HepG2 (cell line): ENCODE measurements around the gene STX2. TPM values are rescaled to one million over a fixed set of nuclear protein-coding genes. Genes with fewer than 3 reads are reported as not detected.

Source experiments
- ATAC-seq: fragments of 200-7000 bp; cut with Tn5 transposase; 3 replicates; pipeline ENCODE4 v1.9.1; 2020; ENCODE audit warnings: mild to moderate bottlenecking, moderate library complexity
- BruUV-seq: library from RNA; stranded (reverse); fragments of 400-500 nt; replicated peaks from 2 replicates; lab custom pipeline; 2021; lab: Mats Ljungman, UMichigan
- CTCF ChIA-PET: fragments of 300-600 bp; formaldehyde crosslinking; extraction: SDS; loops from one replicate; lab custom pipeline; 2021; ENCODE audit warnings: low total read pairs, inconsistent platforms, low intra/inter-chr PET ratio; lab: Yijun Ruan, JAX
- POLR2A ChIA-PET: fragments of 350-600 bp; sonication (Branson Sonifier 250); formaldehyde crosslinking; loops from one replicate; lab custom pipeline; 2020; ENCODE audit warnings: antibody characterized with exemption, inconsistent platforms; lab: Yijun Ruan, JAX
- DNase-seq: peaks from one replicate; pipeline ENCODE4 v3.0.0-alpha.2; 2015; ENCODE audit warnings: low spot score
- FAIRE-seq: peaks from 3 replicates; lab custom pipeline; 2011; peaks lifted over from hg19 to GRCh38; lab: Jason Lieb, UNC
- H2AFZ ChIP-seq: one replicate; pipeline ENCODE4 v1.6.1; 2011; ENCODE audit warnings: low read length, inconsistent platforms
- H3K27ac ChIP-seq: fragments of 300-600 bp; 3 replicates; pipeline ENCODE4 v1.8.0; 2011; ENCODE audit warnings: mixed run types, mild to moderate bottlenecking, mixed read lengths, low read length, inconsistent platforms; ENCODE audit not compliant: insufficient read depth; ENCODE audit errors: extremely low read length
- H3K27me3 ChIP-seq, 2 experiments: fragments of 200-600 bp in 1 of 2; 2 replicates in 1 of 2; 3 replicates in 1 of 2; pipeline versions ENCODE4 v1.6.0 to v1.8.0; 2011; ENCODE audit warnings: low read length in 2 of 2, mild to moderate bottlenecking in 2 of 2, moderate library complexity in 2 of 2, inconsistent platforms in 1 of 2; ENCODE audit not compliant: insufficient read depth in 2 of 2, control insufficient read depth in 1 of 2
- H3K36me3 ChIP-seq, 2 experiments: fragments of 200-600 bp in 1 of 2; replicated peaks in 1 of 2; 2 replicates in 1 of 2; 3 replicates in 1 of 2; pipeline versions ENCODE4 v1.5.1 to v1.8.0; 2011; ENCODE audit warnings: low read length in 2 of 2, inconsistent platforms in 1 of 2; ENCODE audit not compliant: insufficient read depth in 2 of 2, control insufficient read depth in 1 of 2
- H3K4me1 ChIP-seq: 2 replicates; pipeline ENCODE4 v1.5.1; 2012; ENCODE audit warnings: low read length, inconsistent platforms; ENCODE audit not compliant: insufficient read depth
- H3K4me2 ChIP-seq: 2 replicates; pipeline ENCODE4 v1.6.0; 2011; ENCODE audit warnings: low read depth, low read length, inconsistent platforms
- H3K4me3 ChIP-seq, 3 experiments: fragments of 200-600 bp in 1 of 3; sonication (generic), shearing (Covaris generic) in 1 of 3; replicated peaks in 1 of 3; 2 replicates each; pipeline ENCODE4 v1.5.1; 2011 to 2016; ENCODE audit warnings: low read length in 3 of 3, inconsistent platforms in 2 of 3, low read depth in 2 of 3, mild to moderate bottlenecking in 2 of 3, control low read depth in 1 of 3, mixed read lengths in 1 of 3; ENCODE audit not compliant: insufficient read depth in 1 of 3
- H3K79me2 ChIP-seq: one replicate; pipeline ENCODE4 v1.6.1; 2011; ENCODE audit warnings: low read length, inconsistent platforms; ENCODE audit not compliant: insufficient read depth
- H3K9ac ChIP-seq: 2 replicates; pipeline ENCODE4 v1.6.0; 2011; ENCODE audit warnings: mild to moderate bottlenecking, low read depth, low read length, inconsistent platforms; ENCODE audit not compliant: insufficient read depth
- H3K9me3 ChIP-seq: 2 replicates; pipeline ENCODE4 v1.5.1; 2012; ENCODE audit warnings: mild to moderate bottlenecking, low read length
- H4K20me1 ChIP-seq: 2 replicates; pipeline ENCODE4 v1.6.0; 2011; ENCODE audit warnings: inconsistent platforms, mild to moderate bottlenecking, low read length, moderate library complexity; ENCODE audit not compliant: insufficient read depth
- BRD4 ChIP-seq: sonication (generic); formaldehyde crosslinking; IDR thresholded peaks from 2 replicates; pipeline ENCODE4 v1.4.0; 2020; ENCODE audit warnings: missing genetic modification reagents
- E2F2 ChIP-seq: sonication (generic); formaldehyde crosslinking; IDR thresholded peaks from 2 replicates; pipeline ENCODE4 v1.4.0; 2020; ENCODE audit warnings: missing genetic modification reagents, borderline replicate concordance
- NPAS2 ChIP-seq: sonication (generic); formaldehyde crosslinking; IDR thresholded peaks from 2 replicates; pipeline ENCODE4 v1.8.0; 2022; ENCODE audit warnings: mild to moderate bottlenecking, missing genetic modification reagents, borderline replicate concordance
- TIGD3 ChIP-seq: sonication (generic); formaldehyde crosslinking; IDR thresholded peaks from 2 replicates; pipeline ENCODE4 v1.5.1; 2020; ENCODE audit warnings: mild to moderate bottlenecking, missing genetic modification reagents, borderline replicate concordance
- WIZ ChIP-seq: sonication (generic); formaldehyde crosslinking; IDR thresholded peaks from 2 replicates; pipeline ENCODE4 v1.5.1; 2020; ENCODE audit warnings: mild to moderate bottlenecking, missing genetic modification reagents
- ZBTB33 ChIP-seq: sonication (generic); formaldehyde crosslinking; IDR thresholded peaks from 2 replicates; pipeline ENCODE4 v1.4.0; 2020; ENCODE audit warnings: missing genetic modification reagents
- ZFP36L2 ChIP-seq: sonication (generic); formaldehyde crosslinking; IDR thresholded peaks from 2 replicates; pipeline ENCODE4 v1.4.0; 2020; ENCODE audit warnings: missing genetic modification reagents
- WGBS: methylation state at CpG from one replicate; pipeline ENCODE4 v1.1.6; 2017; ENCODE audit warnings: low lambda C conversion rate; 5-methylcytosine and 5-hydroxymethylcytosine counted together
- in situ Hi-C: cut with HindIII; loops from 2 replicates; pipeline ENCODE4 v1.10.0; 2017; ENCODE audit warnings: low pct_unique_long_range_greater_than_20kb; ENCODE audit not compliant: extremely low pct_ligation_motif_present
- intact Hi-C: fragments of 100-400 bp; cut with micrococcal nuclease; formaldehyde crosslinking; loops from one replicate; pipeline ENCODE4 v1.10.0; 2022; ENCODE audit not compliant: unreplicated experiment
- polyA plus RNA-seq, 8 experiments: library from polyadenylated mRNA; depleted of rRNA in 3 of 8; stranded (reverse) in 7 of 8; unstranded in 1 of 8; fragments of >200 nt; fragmentation: Illumina TruSeq in 4 of 8; extraction: Trizol in 4 of 8; gene quantifications; 2 replicates each; pipeline versions ENCODE4 v1.2.1 to v1.2.3, GENCODE V29; 2011 to 2016; ENCODE audit warnings: low read depth in 4 of 8, missing spikeins in 1 of 8, mixed read lengths in 1 of 8; ENCODE audit not compliant: insufficient read depth in 1 of 8
- total RNA-seq, 5 experiments: library from RNA; depleted of rRNA; stranded (reverse); fragments of >200 nt; fragmentation: Illumina TruSeq; extraction: Trizol; gene quantifications; 2 replicates each; pipeline ENCODE4 v1.2.3, GENCODE V29; 2016; ENCODE audit warnings: low read depth in 1 of 5
- TF ChIP-seq, protein P1 (sequence below): sonication (generic); formaldehyde crosslinking; IDR thresholded peaks from 2 replicates; pipeline ENCODE4 v1.5.1; 2020; ENCODE audit warnings: missing genetic modification reagents, mild to moderate bottlenecking, borderline replicate concordance
- TF ChIP-seq, protein P2 (sequence below): sonication (generic); formaldehyde crosslinking; IDR thresholded peaks from 2 replicates; pipeline ENCODE4 v1.5.0; 2020; ENCODE audit warnings: missing genetic modification reagents

STX2 gene
- total and polyA plus RNA-seq, 2 of the 13 experiments (the other 11 are each of a cell fraction or from before 2014, with no cell fraction given): 13.4 to 25.1 TPM

- H3K79me2 ChIP-seq: no peaks in the 10 kb centered on the region
- no peak overlapping the region for H3K4me2 ChIP-seq
- 95% methylated on average over 14 of the region's 14 CpGs for WGBS
- no peaks in the 10 kb centered on the region for H3K27me3 ChIP-seq
- no peaks in the 10 kb centered on the region for H3K9me3 ChIP-seq
- DNase-seq: no peak
- no peaks in the 10 kb centered on the region for H3K4me1 ChIP-seq
- in situ Hi-C loops: loop anchor here (5.0 kb wide), 1 partner anchor 53 kb away; no protein-coding TSS in a partner anchor
- no peak for FAIRE-seq
- POLR2A ChIA-PET: interaction anchor here (1.2 kb wide), 1 partner anchor 39 kb away, joined by 3 read pairs; no protein-coding TSS in a partner anchor
- H3K9ac ChIP-seq: no peak overlapping the region
- H3K36me3 ChIP-seq: peaks cover 9 to 34% of the 10 kb centered on the region in 2 experiments; a peak in 4 of 5 replicates
- intact Hi-C loops: loop anchor here (5.0 kb wide), 1 partner anchor 38 kb away; no protein-coding TSS in a partner anchor
- no peak for ATAC-seq
- no peak overlapping the region for H3K4me3 ChIP-seq
- CTCF ChIA-PET: no interaction called here
- H4K20me1 ChIP-seq: no peaks in the 10 kb centered on the region
- no TSS peak for BruUV-seq
- H2AFZ ChIP-seq: no peak overlapping the region
- no peak overlapping the region for H3K27ac ChIP-seq
- TF ChIP-seq E2F2 (CRISPR knock-in tag) (no peak), BRD4 (CRISPR knock-in tag) (no peak), WIZ (no peak), ZFP36L2 (no peak)
Observed at GRCh38 chr12:130815028-130815741, 23.9 kb downstream of the STX2 start.

DNA sequence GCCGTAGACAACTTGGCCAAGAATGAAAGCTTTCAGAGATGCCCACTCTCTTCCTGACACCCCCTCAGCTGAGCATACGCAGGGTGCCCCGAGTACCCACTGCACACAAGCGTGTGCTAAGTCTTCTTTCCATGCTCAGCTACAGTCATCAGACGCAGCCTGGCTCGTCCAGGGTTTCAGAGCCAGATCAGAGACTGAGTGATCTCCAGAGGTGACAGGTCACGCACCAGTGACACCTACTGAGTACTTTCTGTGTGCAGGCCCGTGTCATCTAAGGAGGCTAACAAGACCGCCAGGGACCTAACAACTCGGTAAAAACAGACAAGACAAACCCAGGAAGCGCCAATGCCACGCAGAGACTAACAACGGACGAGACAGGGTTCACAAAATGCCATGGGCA is 25.1 kb downstream of the STX2 start:
- Histone ChIP-seq H3K4me3 (no peak overlapping the region), H3K27ac (no peak overlapping the region), H3K27me3 (no peaks in the 10 kb centered on the region), H3K4me2 (no peak overlapping the region), H3K9ac (no peak overlapping the region), H3K9me3 (no peaks in the 10 kb centered on the region), H4K20me1 (no peaks in the 10 kb centered on the region), H3K4me1 (no peaks in the 10 kb centered on the region), H3K36me3 (peaks cover 9 to 34% of the 10 kb centered on the region in 2 experiments; a peak in 4 of 5 replicates), H3K79me2 (no peaks in the 10 kb centered on the region), H2AFZ (no peak overlapping the region)
- DNase-seq (no peak), ATAC-seq (no peak), FAIRE-seq (no peak)
- TF ChIP-seq, protein P1, sequence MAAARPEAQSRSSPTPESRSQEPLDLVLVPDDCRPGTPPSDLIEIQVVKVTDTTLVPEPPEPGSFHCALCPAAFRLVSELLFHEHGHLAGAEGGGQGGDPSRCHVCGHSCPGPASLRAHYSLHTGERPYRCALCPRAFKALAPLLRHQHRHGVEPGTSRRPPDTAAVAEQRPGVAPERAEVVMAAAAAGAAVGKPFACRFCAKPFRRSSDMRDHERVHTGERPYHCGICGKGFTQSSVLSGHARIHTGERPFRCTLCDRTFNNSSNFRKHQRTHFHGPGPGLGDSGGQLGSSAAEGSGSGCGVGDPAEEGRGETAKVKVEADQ (CRISPR knock-in tag): no peak
- TF ChIP-seq NPAS2 (CRISPR knock-in tag): no peak
- TF ChIP-seq, protein P2, sequence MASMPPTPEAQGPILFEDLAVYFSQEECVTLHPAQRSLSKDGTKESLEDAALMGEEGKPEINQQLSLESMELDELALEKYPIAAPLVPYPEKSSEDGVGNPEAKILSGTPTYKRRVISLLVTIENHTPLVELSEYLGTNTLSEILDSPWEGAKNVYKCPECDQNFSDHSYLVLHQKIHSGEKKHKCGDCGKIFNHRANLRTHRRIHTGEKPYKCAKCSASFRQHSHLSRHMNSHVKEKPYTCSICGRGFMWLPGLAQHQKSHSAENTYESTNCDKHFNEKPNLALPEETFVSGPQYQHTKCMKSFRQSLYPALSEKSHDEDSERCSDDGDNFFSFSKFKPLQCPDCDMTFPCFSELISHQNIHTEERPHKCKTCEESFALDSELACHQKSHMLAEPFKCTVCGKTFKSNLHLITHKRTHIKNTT (CRISPR knock-in tag): no peak
- no peak for TF ChIP-seq TIGD3
- no peak for TF ChIP-seq ZBTB33 (CRISPR knock-in tag)
- POLR2A ChIA-PET: no interaction called here
- 93% methylated on average over 14 of the region's 14 CpGs for WGBS
- CTCF ChIA-PET: no interaction called here
- in situ Hi-C loops: no loop called here
- intact Hi-C loops: no loop called here
- no TSS peak for BruUV-seq
